Glutamatergic neuron (in vitro differentiated cells): ENCODE data around the gene MTHFD1L. TPM values are rescaled to one million over a fixed set of nuclear protein-coding genes. Genes with fewer than 3 reads are reported as not detected.

ENCODE experiments used
- DNase-seq: peaks from one replicate; pipeline ENCODE4 v3.0.0; 2022
- H3K27ac Mint-ChIP-seq: one replicate; pipeline ENCODE4 v1.8.0; 2020; ENCODE audit warnings: mild to moderate bottlenecking, mixed read lengths, inconsistent platforms; ENCODE audit not compliant: unreplicated experiment
- H3K27me3 Mint-ChIP-seq: one replicate; pipeline ENCODE4 v1.8.0; 2020; ENCODE audit warnings: mild to moderate bottlenecking, moderate library complexity, mixed read lengths, inconsistent platforms; ENCODE audit not compliant: unreplicated experiment
- H3K36me3 Mint-ChIP-seq: one replicate; pipeline ENCODE4 v1.8.0; 2020; ENCODE audit warnings: mild to moderate bottlenecking, mixed read lengths, inconsistent platforms; ENCODE audit not compliant: unreplicated experiment
- H3K4me1 Mint-ChIP-seq: one replicate; pipeline ENCODE4 v1.8.0; 2020; ENCODE audit warnings: mild to moderate bottlenecking, low read depth, mixed read lengths, inconsistent platforms; ENCODE audit not compliant: unreplicated experiment
- H3K4me3 Mint-ChIP-seq: one replicate; pipeline ENCODE4 v1.8.0; 2020; ENCODE audit warnings: mild to moderate bottlenecking, mixed read lengths, inconsistent platforms; ENCODE audit not compliant: unreplicated experiment
- H3K9me3 Mint-ChIP-seq: one replicate; pipeline ENCODE4 v1.8.0; 2020; ENCODE audit warnings: mild to moderate bottlenecking, moderate library complexity, mixed read lengths, inconsistent platforms; ENCODE audit not compliant: unreplicated experiment
- total RNA-seq: library from RNA; stranded (reverse); fragmentation: NEBNext Ultra II Directional; extraction: Animal tissue kit (Norgen Biotek cat#: 25700); gene quantifications from one replicate; pipeline ENCODE4 v1.2.1, GENCODE V29; 2021; ENCODE audit not compliant: unreplicated experiment
- TF ChIP-seq, protein P1 (sequence below): fragments of 200-600 bp; sonication (generic); IDR thresholded peaks from one replicate; pipeline ENCODE4 v1.5.0; 2021; ENCODE audit not compliant: partially characterized antibody, unreplicated experiment

The MTHFD1L gene
- total RNA-seq, 1 donor from 2014 or later = 35.9 TPM

GRCh38 chr6:150992262-150992661, 126.8 kb downstream of the MTHFD1L start:
- Mint-ChIP-seq H3K27me3 (no peaks in the 10 kb centered on the region), H3K4me3 (no peak overlapping the region), H3K27ac (no peak overlapping the region), H3K36me3 (peaks cover 9% of the 10 kb centered on the region), H3K4me1 (peaks cover 1% of the 10 kb centered on the region), H3K9me3 (peaks cover 5% of the 10 kb centered on the region)
- DNase-seq = no peak
- TF ChIP-seq, protein P1, sequence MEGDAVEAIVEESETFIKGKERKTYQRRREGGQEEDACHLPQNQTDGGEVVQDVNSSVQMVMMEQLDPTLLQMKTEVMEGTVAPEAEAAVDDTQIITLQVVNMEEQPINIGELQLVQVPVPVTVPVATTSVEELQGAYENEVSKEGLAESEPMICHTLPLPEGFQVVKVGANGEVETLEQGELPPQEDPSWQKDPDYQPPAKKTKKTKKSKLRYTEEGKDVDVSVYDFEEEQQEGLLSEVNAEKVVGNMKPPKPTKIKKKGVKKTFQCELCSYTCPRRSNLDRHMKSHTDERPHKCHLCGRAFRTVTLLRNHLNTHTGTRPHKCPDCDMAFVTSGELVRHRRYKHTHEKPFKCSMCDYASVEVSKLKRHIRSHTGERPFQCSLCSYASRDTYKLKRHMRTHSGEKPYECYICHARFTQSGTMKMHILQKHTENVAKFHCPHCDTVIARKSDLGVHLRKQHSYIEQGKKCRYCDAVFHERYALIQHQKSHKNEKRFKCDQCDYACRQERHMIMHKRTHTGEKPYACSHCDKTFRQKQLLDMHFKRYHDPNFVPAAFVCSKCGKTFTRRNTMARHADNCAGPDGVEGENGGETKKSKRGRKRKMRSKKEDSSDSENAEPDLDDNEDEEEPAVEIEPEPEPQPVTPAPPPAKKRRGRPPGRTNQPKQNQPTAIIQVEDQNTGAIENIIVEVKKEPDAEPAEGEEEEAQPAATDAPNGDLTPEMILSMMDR = no peak

GRCh38 chr6:150992703-150993102, 127.2 kb downstream of the MTHFD1L start:
- TF ChIP-seq, protein P1 = no peak
- no peak for DNase-seq
- peaks cover 1% of the 10 kb centered on the region for H3K4me1 Mint-ChIP-seq
- no peak overlapping the region for H3K27ac Mint-ChIP-seq
- no peak overlapping the region for H3K4me3 Mint-ChIP-seq
- H3K36me3 Mint-ChIP-seq = peaks cover 9% of the 10 kb centered on the region
- H3K27me3 Mint-ChIP-seq = no peaks in the 10 kb centered on the region
- H3K9me3 Mint-ChIP-seq = peaks cover 5% of the 10 kb centered on the region

GRCh38 chr6:150993253-150993652, 127.8 kb downstream of the MTHFD1L start:
- no peaks in the 10 kb centered on the region for H3K27me3 Mint-ChIP-seq
- H3K36me3 Mint-ChIP-seq = peaks cover 9% of the 10 kb centered on the region
- H3K27ac Mint-ChIP-seq = no peak overlapping the region
- DNase-seq = no peak
- TF ChIP-seq, protein P1 = no peak
- peaks cover 1% of the 10 kb centered on the region for H3K4me1 Mint-ChIP-seq
- no peak overlapping the region for H3K4me3 Mint-ChIP-seq
- H3K9me3 Mint-ChIP-seq = peaks cover 5% of the 10 kb centered on the region

- no peak overlapping the region for H3K27ac Mint-ChIP-seq
- peaks cover 9% of the 10 kb centered on the region for H3K36me3 Mint-ChIP-seq
- no peaks in the 10 kb centered on the region for H3K27me3 Mint-ChIP-seq
- peaks cover 5% of the 10 kb centered on the region for H3K9me3 Mint-ChIP-seq
- TF ChIP-seq, protein P1 = no peak
- no peak overlapping the region for H3K4me3 Mint-ChIP-seq
- no peak for DNase-seq
- peaks cover 1% of the 10 kb centered on the region for H3K4me1 Mint-ChIP-seq
Measured at GRCh38 chr6:150994026-150994425, 128.5 kb downstream of the MTHFD1L start.

- Mint-ChIP-seq H3K4me1 (peaks cover 1% of the 10 kb centered on the region), H3K27ac (no peak overlapping the region), H3K4me3 (no peak overlapping the region), H3K27me3 (no peaks in the 10 kb centered on the region), H3K9me3 (peaks cover 5% of the 10 kb centered on the region), H3K36me3 (peaks cover 9% of the 10 kb centered on the region)
- TF ChIP-seq, protein P1 = no peak
- DNase-seq = no peak
Measured at GRCh38 chr6:150996968-150997367, 131.5 kb downstream of the MTHFD1L start.
